T-helper 1 cell (primary cell): ENCODE data around the gene PA2G4.
"Not testable (repeated sequence)": the region's sequence is repeated elsewhere in the genome, so short reads cannot be mapped to it uniquely, and the experiment has no call there.

Experiments
- DNase-seq, 5 donors: peaks; one replicate each; pipeline ENCODE4 v3.0.0-alpha.2; 2012 to 2020

The PA2G4 gene

DNA sequence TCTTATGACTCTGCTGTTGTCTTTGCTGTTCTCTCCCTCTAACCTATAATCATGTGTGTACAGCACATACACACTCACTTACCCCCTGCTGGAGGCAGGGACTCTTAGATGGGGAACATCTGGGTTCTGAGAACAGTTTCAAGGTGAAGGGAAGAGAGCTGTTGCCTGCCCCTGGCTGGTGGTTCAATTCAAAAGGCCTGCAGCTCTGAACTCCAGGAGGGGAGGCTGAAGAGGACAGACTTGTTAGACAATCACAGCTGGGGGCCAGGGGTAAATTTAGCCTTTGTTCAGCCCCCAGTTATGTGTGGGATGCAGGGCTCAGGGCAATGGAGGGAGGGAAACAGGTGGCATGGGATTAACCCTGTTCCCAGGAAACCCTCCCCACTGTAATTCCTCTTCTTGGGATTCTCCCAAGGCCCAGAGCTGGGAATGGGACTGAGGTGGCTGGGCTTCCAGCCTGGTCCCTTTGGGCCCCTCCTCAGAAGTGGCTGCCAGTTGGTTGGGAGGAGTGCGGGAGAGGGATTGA lies 50.0 kb downstream of the PA2G4 start:
- no peak for DNase-seq

DNA sequence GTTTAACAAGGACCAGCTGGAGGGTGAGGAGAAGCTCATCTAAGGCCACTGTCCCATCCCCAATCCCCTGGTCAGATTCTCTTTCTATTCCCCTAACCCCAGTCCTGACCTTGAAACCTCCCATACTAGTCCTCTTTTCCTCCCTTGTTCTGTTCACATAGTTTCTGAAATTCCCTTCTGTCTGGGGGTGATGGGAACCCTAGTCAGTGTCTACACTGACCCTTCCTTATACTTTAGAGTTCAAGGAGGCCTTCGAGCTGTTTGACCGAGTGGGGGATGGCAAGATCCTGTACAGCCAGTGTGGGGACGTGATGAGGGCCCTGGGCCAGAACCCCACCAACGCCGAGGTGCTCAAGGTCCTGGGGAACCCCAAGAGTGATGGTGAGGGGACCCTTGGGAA lies 50.5 kb downstream of the PA2G4 start:
- no peak for DNase-seq

DNA sequence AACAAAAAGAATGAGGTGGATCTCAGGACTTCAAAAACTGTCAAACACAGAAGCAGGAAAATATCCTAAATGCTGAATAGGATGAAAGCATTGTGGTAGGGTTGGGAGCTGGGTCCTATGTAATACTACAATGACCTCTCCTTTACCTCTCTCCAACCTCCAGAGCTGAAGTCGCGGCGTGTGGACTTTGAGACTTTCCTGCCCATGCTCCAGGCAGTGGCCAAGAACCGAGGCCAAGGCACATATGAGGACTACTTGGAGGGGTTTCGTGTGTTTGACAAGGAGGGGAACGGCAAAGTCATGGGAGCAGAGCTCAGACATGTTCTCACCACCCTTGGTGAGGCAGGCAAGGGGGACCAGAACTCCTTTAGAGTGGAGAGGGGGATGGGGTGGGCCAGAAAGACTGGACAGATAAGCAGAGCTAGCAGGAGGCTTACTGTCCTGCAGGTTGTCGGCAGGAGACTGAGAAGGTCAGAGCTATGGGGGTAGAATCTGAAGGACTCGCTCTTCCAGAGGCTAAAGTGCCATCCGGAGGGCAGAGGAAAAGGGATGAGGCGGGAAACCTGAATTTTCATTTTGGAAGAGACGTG lies 51.0 kb downstream of the PA2G4 start:
- DNase-seq, result no peak

GRCh38 chr12:56156464-56157200 lies 52.3 kb downstream of the PA2G4 start:
- not testable (repeated sequence) for DNase-seq

DNA sequence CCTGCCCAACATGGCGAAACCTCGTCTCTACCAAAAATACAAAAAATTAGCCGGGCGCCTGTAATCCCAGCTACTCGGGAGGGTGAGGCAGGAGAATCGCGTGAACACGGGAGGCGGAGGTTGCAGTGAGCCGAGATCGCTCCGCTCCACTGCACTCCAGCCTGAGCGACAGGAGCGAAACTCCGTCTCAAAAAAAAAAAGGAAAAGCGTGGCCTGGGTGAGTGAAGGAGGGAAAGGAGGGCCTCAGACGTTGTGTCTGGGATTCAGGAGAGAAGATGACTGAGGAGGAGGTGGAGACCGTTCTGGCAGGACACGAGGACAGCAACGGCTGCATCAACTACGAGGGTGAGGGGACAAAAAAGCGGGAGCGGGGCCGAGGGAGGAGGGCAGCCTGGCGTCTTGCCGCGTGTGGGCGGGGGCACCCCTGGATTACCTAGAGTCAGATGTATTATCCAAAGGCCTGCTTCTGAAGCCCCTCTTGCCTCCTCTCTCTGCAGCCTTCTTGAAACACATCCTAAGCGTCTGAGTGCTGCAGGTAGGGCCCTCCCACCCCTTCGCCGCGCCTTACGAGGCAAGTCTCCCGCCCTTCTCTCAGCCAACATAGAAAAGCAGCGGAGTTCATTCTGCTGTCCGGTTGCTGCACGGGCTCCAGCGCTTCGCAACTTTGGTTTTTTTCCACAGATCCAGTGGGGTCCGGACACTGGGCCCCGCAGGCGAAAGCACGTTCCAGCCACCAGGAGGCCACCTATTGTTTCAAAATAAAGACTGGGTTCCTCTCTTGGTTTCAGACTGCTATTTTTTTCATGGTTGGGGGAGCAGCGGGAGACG lies 53.1 kb downstream of the PA2G4 start:
- peak; percentile 19 to 72 (median 42) for DNase-seq

DNA sequence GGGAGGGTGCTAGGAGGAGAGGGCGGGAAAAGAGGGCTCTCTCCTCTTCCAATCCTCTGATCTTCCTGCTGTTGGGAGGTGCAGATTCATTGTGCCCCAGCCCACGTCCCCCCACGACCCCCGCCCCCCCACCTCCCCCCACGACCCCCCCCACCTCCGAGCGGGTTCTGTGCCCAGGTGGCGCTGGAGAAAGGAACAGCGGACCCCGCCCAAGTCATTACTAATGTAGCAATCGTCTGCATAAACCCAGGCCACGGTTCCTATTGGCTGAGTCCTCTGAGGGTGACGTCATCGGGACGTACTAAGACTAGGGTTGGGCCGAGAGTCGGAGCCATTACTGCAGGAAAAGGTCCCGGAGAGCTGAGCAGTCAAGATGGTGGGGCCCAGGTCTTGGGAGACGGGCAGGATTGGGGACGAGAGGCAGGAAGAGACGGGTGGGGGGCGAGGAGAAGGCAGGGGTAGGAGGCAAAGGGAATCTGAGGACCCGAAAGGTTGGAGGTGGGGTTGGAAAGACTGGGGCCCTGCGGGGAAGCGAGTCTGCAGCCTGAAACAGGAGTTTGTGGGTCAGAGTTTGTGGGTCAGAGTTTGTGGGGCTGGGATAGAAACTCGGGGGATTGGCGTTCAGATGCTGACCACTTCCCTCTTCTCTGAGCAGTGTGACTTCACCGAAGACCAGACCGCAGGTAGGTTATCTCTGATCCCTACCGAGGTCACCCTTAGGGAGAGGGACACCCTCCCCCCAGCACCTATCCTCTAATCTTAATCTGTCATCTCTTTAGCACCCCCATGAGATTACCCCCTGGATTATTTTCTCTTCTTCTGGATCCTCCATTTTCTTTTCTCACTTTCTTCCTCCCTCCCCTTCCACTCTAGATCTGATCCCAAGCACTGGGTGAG lies 53.9 kb downstream of the PA2G4 start, which contains the start of gene MYL6:
MYL6 (plus strand) TSS at position 331 of the 897 bp plus-strand sequence; CDS start at position 374, 43 bp downstream.
- peak; percentile 78 to 96 (median 88) for DNase-seq

GRCh38 chr12:56158926-56159461 lies 54.6 kb downstream of the PA2G4 start:
- DNase-seq, result peak in 1 of 5 donors; percentile 42

DNA sequence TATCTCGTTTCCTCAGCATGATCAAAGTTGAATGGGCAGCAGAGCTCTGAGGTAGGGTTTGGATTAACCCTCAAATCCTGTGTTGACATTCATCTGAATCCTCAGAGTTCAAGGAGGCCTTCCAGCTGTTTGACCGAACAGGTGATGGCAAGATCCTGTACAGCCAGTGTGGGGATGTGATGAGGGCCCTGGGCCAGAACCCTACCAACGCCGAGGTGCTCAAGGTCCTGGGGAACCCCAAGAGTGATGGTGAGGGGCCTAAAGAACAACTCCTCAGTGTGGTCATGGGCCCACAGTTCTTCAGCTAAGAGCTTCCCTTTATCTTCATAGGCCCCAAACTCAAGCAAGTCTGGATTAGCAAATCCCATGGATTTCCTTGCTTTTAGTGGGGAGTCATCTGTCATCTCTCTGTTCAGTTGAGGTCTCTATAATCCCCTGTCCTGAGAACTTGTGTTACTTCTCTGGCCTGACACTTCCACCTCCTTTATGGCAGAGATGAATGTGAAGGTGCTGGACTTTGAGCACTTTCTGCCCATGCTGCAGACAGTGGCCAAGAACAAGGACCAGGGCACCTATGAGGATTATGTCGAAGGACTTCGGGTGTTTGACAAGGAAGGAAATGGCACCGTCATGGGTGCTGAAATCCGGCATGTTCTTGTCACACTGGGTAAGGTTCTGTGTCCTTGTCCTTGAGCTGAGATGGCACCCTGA lies 55.3 kb downstream of the PA2G4 start:
- DNase-seq, result no peak

GRCh38 chr12:56160193-56160763 lies 55.9 kb downstream of the PA2G4 start:
- peak; percentile 38 to 71 (median 57) for DNase-seq

DNA sequence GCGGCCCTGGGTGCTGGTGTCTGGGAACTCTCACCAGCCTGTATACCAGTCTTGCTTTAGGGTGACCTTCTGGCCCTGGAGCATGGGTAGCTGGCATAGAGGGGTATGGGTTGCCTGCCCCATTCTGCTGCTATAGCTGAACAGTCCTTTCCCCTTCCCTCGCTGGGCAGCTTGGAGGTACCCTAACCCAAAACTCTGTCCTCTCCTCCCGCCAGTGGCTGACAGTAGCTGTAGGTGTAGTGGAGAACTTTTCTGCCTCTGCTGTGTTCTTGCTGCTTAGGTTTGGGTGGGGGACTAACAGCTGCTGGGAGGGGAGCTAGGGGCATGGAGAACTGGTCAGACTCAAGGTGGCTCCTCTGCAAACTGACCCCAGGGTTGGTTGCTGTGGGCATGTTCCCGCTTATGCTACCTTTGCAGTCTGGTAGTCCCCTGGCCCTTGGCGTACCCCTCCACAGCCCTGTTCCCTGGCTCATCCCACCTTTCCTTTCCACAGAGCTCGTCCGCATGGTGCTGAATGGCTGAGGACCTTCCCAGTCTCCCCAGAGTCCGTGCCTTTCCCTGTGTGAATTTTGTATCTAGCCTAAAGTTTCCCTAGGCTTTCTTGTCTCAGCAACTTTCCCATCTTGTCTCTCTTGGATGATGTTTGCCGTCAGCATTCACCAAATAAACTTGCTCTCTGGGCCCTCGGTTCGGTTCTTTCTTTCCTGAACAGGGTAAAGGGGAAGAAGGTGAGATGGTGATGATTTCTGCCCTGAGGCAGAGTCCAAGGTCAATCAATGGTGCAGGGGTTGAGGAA lies 56.7 kb downstream of the PA2G4 start:
- DNase-seq, result no peak

- DNase-seq, result no peak
Measured at GRCh38 chr12:56161690-56162351, 57.5 kb downstream of the PA2G4 start.

DNA sequence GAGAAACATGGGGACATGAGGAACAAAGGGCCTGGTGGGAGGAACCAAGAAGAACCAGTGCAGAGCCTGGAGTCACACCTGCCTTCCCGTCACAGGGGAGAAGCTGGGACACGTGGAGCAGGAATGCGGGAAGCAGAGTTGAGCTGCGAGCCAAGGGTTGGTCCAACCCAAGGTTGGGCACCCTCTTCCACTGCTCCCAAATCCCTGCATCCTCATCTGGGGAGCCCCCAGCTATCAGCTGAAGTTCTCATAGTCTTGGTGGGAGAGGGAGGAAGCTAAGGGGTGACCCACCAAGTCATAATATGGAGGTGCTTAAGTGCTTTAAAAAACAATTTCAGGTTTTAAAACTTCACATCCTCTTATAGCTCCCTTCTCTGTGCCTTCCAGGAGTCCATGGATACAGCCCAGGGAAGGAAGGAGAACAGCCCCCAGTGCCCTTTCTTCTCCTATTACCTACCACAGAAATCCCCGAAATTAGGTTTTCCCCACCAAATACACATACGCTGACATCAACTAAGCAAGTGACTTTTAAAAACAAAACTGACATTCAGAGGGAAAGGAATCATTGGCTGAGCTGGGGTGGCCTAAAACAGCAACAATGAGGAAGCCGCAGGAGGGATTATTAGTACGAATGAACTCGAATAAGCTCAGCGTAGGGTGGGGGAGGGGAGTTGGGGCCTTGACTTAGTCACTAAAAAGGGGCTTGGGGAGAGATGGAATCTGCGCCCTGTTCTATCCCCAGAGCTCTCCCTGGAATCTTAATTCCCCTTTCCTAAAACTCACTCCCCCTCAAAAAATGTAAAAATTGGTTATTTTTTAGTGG lies 58.3 kb downstream of the PA2G4 start:
- no peak for DNase-seq
